Neural crest cell (in vitro differentiated cells): ENCODE results near the gene HOXA3. TPM values are rescaled to one million over a fixed set of nuclear protein-coding genes. Genes with fewer than 3 reads are reported as not detected.

ENCODE experiments used
- DNase-seq: peaks from one replicate; pipeline ENCODE4 v3.0.0; 2021; ENCODE audit warnings: low read depth, mixed read lengths, low spot score
- H3K27ac Mint-ChIP-seq: one replicate; pipeline ENCODE4 v1.8.0; 2021; ENCODE audit warnings: mild to moderate bottlenecking, mixed read lengths; ENCODE audit not compliant: unreplicated experiment
- H3K27me3 Mint-ChIP-seq: 2 replicates; pipeline ENCODE4 v1.8.0; 2021; ENCODE audit warnings: low read depth, mild to moderate bottlenecking, mixed read lengths
- H3K36me3 Mint-ChIP-seq: 2 replicates; pipeline ENCODE4 v1.8.0; 2021; ENCODE audit warnings: low read depth, mild to moderate bottlenecking, mixed read lengths
- H3K4me1 Mint-ChIP-seq: 2 replicates; pipeline ENCODE4 v1.8.0; 2021; ENCODE audit warnings: mixed read lengths
- H3K4me3 Mint-ChIP-seq: one replicate; pipeline ENCODE4 v1.8.0; 2021; ENCODE audit warnings: mild to moderate bottlenecking, mixed read lengths
- H3K9me3 Mint-ChIP-seq: 2 replicates; pipeline ENCODE4 v1.8.0; 2021; ENCODE audit warnings: mixed read lengths
- microRNA-seq: library from miRNA; unstranded; fragments of <30 nt; microRNA quantifications from one replicate; pipeline ENCODE4, GENCODE V29; 2020
- total RNA-seq: library from RNA; stranded (reverse); gene quantifications from 2 replicates; pipeline ENCODE4 v1.2.1, GENCODE V29; 2021
- TF ChIP-seq, protein P1 (sequence below): fragments of 200-600 bp; sonication (generic); conservative IDR thresholded peaks from 2 replicates; pipeline ENCODE4 v1.5.0; 2021; ENCODE audit warnings: antibody characterized with exemption, mild to moderate bottlenecking

The HOXA3 gene
- total RNA-seq, 1 donor from 2014 or later = 10.6 TPM

DNA sequence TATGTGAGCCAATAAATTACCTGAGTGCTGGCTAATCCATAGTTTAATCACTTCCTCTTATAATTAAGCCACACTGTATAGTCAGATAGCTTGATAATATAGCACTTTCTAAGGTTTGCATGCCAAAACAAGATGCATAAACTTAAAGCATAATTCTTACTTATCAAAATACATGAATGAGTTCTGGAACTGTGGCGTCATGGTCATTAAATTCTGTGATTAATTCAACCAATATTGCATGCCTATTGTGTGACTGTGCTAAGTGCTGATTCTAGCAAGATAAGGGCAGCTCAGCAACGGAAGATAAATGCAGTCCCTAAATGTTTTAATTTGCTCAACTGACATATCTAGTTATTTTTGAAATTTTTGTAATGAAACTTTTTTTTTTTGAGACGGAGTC lies 86.2 kb downstream of the HOXA3 start:
- Mint-ChIP-seq H3K27me3 (no peaks in the 10 kb centered on the region), H3K36me3 (no peaks in the 10 kb centered on the region), H3K4me3 (no peak overlapping the region), H3K9me3 (no peaks in the 10 kb centered on the region), H3K4me1 (no peaks in the 10 kb centered on the region), H3K27ac (no peak overlapping the region)
- TF ChIP-seq, protein P1, sequence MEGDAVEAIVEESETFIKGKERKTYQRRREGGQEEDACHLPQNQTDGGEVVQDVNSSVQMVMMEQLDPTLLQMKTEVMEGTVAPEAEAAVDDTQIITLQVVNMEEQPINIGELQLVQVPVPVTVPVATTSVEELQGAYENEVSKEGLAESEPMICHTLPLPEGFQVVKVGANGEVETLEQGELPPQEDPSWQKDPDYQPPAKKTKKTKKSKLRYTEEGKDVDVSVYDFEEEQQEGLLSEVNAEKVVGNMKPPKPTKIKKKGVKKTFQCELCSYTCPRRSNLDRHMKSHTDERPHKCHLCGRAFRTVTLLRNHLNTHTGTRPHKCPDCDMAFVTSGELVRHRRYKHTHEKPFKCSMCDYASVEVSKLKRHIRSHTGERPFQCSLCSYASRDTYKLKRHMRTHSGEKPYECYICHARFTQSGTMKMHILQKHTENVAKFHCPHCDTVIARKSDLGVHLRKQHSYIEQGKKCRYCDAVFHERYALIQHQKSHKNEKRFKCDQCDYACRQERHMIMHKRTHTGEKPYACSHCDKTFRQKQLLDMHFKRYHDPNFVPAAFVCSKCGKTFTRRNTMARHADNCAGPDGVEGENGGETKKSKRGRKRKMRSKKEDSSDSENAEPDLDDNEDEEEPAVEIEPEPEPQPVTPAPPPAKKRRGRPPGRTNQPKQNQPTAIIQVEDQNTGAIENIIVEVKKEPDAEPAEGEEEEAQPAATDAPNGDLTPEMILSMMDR = no peak
- no peak for DNase-seq

DNA sequence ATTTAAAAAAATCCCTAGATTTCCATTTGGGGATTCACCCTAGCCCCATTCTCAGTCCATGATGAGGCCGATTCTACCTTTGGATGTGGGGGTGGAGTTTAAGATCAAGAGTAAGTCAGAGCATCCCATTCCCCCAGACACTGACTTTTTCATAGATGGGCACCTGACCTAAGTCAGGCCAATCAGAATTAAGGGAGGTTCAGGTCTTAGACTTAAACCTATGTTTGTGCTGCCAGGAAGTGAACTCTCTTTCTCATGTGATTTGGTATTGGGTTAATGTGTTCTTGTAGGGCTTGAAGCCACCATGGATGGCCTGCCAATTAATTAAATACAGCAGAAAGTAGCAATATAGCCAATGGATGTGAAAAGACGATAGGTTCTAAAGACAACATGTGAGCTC lies 86.7 kb downstream of the HOXA3 start:
- H3K4me3 Mint-ChIP-seq = no peak overlapping the region
- H3K27ac Mint-ChIP-seq = no peak overlapping the region
- no peak for DNase-seq
- H3K9me3 Mint-ChIP-seq = no peaks in the 10 kb centered on the region
- no peaks in the 10 kb centered on the region for H3K4me1 Mint-ChIP-seq
- no peaks in the 10 kb centered on the region for H3K36me3 Mint-ChIP-seq
- H3K27me3 Mint-ChIP-seq = peaks cover 4% of the 10 kb centered on the region
- TF ChIP-seq, protein P1 = no peak

DNA sequence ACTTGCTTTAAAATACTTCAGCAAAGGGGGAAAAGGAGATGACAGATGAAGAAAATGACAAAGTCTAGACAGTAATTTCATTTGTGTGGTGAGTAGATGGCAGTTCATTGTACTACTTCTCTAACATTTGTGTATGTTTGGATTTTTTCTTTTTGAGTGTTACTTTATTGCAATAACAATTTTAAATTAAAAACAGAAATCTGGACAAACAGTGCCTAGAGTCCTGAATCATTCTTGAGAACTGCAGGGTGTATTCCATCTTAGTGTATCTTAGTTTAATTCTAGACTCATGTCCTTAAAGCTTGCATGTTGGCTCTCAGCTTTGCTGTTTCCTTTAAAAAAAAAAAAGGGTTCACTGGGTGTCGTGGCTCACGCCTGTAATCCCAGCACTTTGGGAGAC lies 87.7 kb downstream of the HOXA3 start:
- Mint-ChIP-seq H3K4me3 (no peak overlapping the region), H3K9me3 (no peaks in the 10 kb centered on the region), H3K4me1 (no peaks in the 10 kb centered on the region), H3K36me3 (no peaks in the 10 kb centered on the region), H3K27me3 (peaks cover 12% of the 10 kb centered on the region), H3K27ac (no peak overlapping the region)
- TF ChIP-seq, protein P1 = no peak
- no peak for DNase-seq

DNA sequence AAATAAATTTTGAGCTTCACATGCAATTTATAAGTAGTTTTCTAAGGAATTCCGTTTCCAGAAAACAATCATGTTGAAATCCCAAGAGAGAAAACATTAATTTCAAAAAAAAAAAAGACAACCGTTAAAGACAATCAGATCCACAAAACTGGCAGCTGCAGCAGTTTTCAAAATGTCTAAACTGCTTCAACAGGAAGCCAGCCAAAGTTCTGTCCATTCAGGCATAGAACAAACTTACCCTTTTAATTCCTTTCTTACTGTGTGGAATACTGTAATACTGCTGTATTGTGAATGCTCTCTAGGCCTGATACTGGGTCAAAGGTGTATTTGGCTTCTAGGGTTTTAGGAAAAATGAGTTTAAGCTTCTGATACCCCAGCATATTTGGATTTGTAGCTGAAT lies 88.2 kb downstream of the HOXA3 start:
- Mint-ChIP-seq H3K9me3 (no peaks in the 10 kb centered on the region), H3K27ac (no peak overlapping the region), H3K27me3 (peaks cover 12% of the 10 kb centered on the region), H3K4me1 (no peaks in the 10 kb centered on the region), H3K36me3 (no peaks in the 10 kb centered on the region), H3K4me3 (no peak overlapping the region)
- TF ChIP-seq, protein P1 = no peak
- no peak for DNase-seq

DNA sequence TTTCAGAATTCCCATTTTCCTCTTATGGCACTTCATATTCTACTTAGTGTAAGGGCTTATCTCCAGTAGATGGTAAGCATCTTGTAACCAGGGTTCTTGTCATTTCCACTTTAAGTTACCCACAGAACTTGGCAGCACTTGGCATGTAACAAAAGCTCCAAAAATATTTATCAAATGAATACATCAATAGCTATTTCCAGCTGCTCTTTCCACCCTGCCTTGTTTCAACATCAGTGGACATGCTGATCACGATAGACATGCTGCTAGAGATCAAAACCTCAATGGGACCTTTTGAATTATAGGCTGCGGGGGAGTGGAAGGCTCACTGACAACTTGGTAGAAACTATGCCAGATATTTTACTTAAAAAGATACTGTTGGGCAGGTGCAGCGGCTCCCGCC lies 89.4 kb downstream of the HOXA3 start:
- Mint-ChIP-seq H3K27ac (no peak overlapping the region), H3K9me3 (peaks cover 3% of the 10 kb centered on the region), H3K36me3 (no peaks in the 10 kb centered on the region), H3K4me1 (no peaks in the 10 kb centered on the region), H3K27me3 (peaks cover 12% of the 10 kb centered on the region), H3K4me3 (no peak overlapping the region)
- DNase-seq = no peak
- TF ChIP-seq, protein P1 = no peak

Small RNA genes within 50 kb of the gene (microRNA-seq; reads per million reads assigned to microRNA genes)
- 2,297 reads per million, percentile 87 among the genes with 10 or more reads in this experiment for gene MIR196B

Other genes with a start within 250 kb of the HOXA3 start
- 3.5 and 3.6 TPM in 2 replicates for gene HOXA1, start 56.6 kb downstream of the HOXA3 start, total RNA-seq
- 41.2 and 41.6 TPM in 2 replicates for gene HOXA2, start 49.9 kb downstream of the HOXA3 start, total RNA-seq
- 0.68 and 0.96 TPM in 2 replicates for gene HOXA4, start 21.8 kb downstream of the HOXA3 start, total RNA-seq
- 3.2 and 4.3 TPM in 2 replicates for gene HOXA5, start 8.9 kb downstream of the HOXA3 start, total RNA-seq
- gene HOXA6, start 4.8 kb downstream of the HOXA3 start, total RNA-seq = 1.6 and 2.0 TPM in 2 replicates
- 7.1 and 8.8 TPM in 2 replicates for gene HOXA7, start 4.1 kb upstream of the HOXA3 start, total RNA-seq
- gene HOXA9, start 13.0 kb upstream of the HOXA3 start, total RNA-seq = 9.0 and 10.0 TPM in 2 replicates
- 0.35 TPM in 1 of 2 replicates, not detected in the other for gene HOXA10, start 21.7 kb upstream of the HOXA3 start, total RNA-seq
- not detected in 2 replicates for gene HOXA11, start 32.6 kb upstream of the HOXA3 start, total RNA-seq
- not detected in 2 replicates for gene HOXA13, start 47.5 kb upstream of the HOXA3 start, total RNA-seq
- 0.79 and 0.80 TPM in 2 replicates for gene EVX1, start 90.2 kb upstream of the HOXA3 start, total RNA-seq